Karpas-422 (cell line): ENCODE data around the gene FRY. TPM values are rescaled to one million over a fixed set of nuclear protein-coding genes. Genes with fewer than 3 reads are reported as not detected.

Experiments
- DNase-seq: peaks from one replicate; pipeline ENCODE4 v3.0.0-alpha.2; 2015
- H2AFZ ChIP-seq: fragments of 200-600 bp; sonication (generic); 2 replicates; pipeline ENCODE4 v1.6.1; 2014; ENCODE audit warnings: antibody characterized with exemption, low read length, mixed read lengths
- H3K27ac ChIP-seq: fragments of 200-600 bp; sonication (generic); 2 replicates; pipeline ENCODE4 v1.5.1; 2014; ENCODE audit warnings: mild to moderate bottlenecking, low read length, moderate library complexity
- H3K27me3 ChIP-seq: fragments of 200-600 bp; sonication (generic); 2 replicates; pipeline ENCODE4 v1.6.1; 2014; ENCODE audit warnings: low read length, mixed read lengths
- H3K36me3 ChIP-seq: fragments of 200-600 bp; sonication (generic); 2 replicates; pipeline ENCODE4 v1.6.1; 2014; ENCODE audit warnings: low read length, mixed read lengths; ENCODE audit not compliant: insufficient read depth
- H3K4me1 ChIP-seq: fragments of 200-600 bp; sonication (generic); 2 replicates; pipeline ENCODE4 v1.6.1; 2014; ENCODE audit warnings: mild to moderate bottlenecking, low read length, mixed read lengths
- H3K4me2 ChIP-seq: fragments of 200-600 bp; sonication (generic); 2 replicates; pipeline ENCODE4 v1.6.1; 2014; ENCODE audit warnings: low read length, low read depth, mild to moderate bottlenecking; ENCODE audit not compliant: poor library complexity, severe bottlenecking
- H3K4me3 ChIP-seq: fragments of 200-600 bp; sonication (generic); 2 replicates; pipeline ENCODE4 v1.5.1; 2014; ENCODE audit warnings: mild to moderate bottlenecking, antibody characterized with exemption, low read length, mixed read lengths
- H3K79me2 ChIP-seq: fragments of 200-600 bp; sonication (generic); 2 replicates; pipeline ENCODE4 v1.6.1; 2014; ENCODE audit warnings: mild to moderate bottlenecking, low read length, mixed read lengths
- H3K9ac ChIP-seq: fragments of 200-600 bp; sonication (generic); 2 replicates; pipeline ENCODE4 v1.6.0; 2014; ENCODE audit warnings: low read length
- H3K9me2 ChIP-seq: fragments of 200-600 bp; sonication (generic), shearing (Covaris generic); replicated peaks from 2 replicates; pipeline ENCODE4 v1.6.0; 2014; ENCODE audit warnings: mild to moderate bottlenecking, low read length, moderate library complexity; ENCODE audit not compliant: insufficient read depth
- H3K9me3 ChIP-seq: fragments of 300-700, 200-600 bp; sonication (generic); 2 replicates; pipeline ENCODE4 v1.6.1; 2014; ENCODE audit warnings: low read length, mixed read lengths
- H4K20me1 ChIP-seq: fragments of 200-600 bp; sonication (generic); 2 replicates; pipeline ENCODE4 v1.6.1; 2014; ENCODE audit warnings: mild to moderate bottlenecking, antibody characterized with exemption, low read length, low read depth; ENCODE audit not compliant: insufficient read depth
- total RNA-seq: library from RNA; depleted of rRNA; stranded (reverse); fragments of >200 nt; shearing (Covaris generic); gene quantifications from 2 replicates; pipeline ENCODE4 v1.2.3, GENCODE V29; 2014; ENCODE audit warnings: low replicate concordance

The FRY gene
- total RNA-seq, 1 experiment from 2014 or later, result 1.6 TPM

DNA sequence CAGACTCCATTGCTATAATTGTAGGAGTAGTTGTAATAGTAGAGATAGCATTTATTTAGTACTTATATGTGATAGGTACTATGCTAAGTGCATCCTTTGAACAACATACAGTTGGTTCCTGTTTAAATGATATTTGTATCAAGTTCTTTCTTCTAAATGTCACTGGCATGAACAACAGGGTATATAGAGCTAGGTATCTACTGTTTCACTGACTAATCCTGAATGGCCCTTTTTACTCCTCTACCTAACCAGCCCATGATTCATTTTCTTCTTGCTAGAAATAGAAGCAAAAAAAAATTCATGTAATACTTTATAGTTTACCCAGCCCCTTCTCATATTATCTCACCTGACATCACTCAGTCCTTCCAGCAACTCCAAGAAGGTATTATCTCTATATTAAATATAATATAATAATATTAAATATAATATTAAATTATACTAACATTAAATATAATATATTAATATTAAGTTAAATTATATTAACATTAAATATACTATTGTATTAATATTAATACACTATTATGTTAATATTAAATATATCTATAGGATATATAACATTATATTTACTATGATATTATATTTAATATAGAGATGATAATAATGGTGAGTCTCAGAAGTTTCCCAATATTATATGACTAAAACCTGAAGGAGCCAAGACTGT lies 74.2 kb downstream of the FRY start:
- H3K9me2 ChIP-seq, result no peaks in the 10 kb centered on the region
- H3K4me1 ChIP-seq, result no peaks in the 10 kb centered on the region
- H2AFZ ChIP-seq, result no peak overlapping the region
- H3K9ac ChIP-seq, result no peak overlapping the region
- H3K9me3 ChIP-seq, result no peaks in the 10 kb centered on the region
- H3K27ac ChIP-seq, result no peak overlapping the region
- no peak overlapping the region for H3K4me3 ChIP-seq
- no peaks in the 10 kb centered on the region for H3K36me3 ChIP-seq
- no peaks in the 10 kb centered on the region for H3K79me2 ChIP-seq
- H3K27me3 ChIP-seq, result no peaks in the 10 kb centered on the region
- no peak overlapping the region for H3K4me2 ChIP-seq
- H4K20me1 ChIP-seq, result no peaks in the 10 kb centered on the region
- DNase-seq, result no peak

DNA sequence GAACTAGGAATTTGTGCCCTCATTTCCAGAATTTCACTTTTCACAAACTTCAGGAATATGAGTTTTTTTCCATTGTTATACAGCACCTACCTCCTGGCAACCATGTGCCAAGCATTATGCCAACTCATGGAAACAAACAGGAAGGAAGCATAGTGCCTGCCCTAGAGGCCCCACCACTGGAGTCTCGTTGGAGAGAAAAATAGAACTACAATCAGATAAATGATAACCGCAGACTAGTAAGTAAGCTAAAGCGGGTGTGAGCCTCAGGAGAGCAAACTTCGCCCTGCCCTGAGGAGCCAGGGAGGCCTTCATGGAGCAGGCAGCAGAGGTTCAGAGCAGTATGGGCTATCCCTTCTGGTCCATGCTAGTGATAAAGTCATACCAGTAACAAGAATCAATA lies 75.9 kb downstream of the FRY start:
- Histone ChIP-seq H3K4me1 (no peaks in the 10 kb centered on the region), H3K36me3 (no peaks in the 10 kb centered on the region), H3K79me2 (no peaks in the 10 kb centered on the region), H3K9ac (no peak overlapping the region), H2AFZ (no peak overlapping the region), H3K27me3 (no peaks in the 10 kb centered on the region), H3K27ac (no peak overlapping the region), H3K9me2 (no peaks in the 10 kb centered on the region), H4K20me1 (no peaks in the 10 kb centered on the region), H3K4me3 (no peak overlapping the region), H3K9me3 (no peaks in the 10 kb centered on the region), H3K4me2 (no peak overlapping the region)
- DNase-seq, result no peak

DNA sequence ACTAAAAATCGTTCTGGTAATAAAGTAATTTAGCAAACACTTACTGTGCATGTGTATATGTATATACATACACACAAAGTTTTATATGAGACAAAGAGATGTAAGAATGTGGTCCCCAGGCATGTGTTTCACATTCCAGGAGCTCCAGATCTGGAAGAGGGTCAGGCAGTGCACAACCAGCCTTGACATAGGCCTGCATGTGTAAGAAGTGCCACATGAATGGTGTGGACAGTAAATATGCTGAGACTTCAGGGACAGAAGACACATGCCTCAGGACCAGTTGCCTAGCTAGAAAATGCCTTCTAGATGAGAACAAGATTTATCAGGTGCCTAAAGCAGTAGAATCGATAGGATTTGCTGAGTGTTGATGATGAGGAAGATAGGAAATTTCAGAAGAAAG lies 76.4 kb downstream of the FRY start:
- Histone ChIP-seq H2AFZ (no peak overlapping the region), H3K27me3 (no peaks in the 10 kb centered on the region), H3K9me3 (no peaks in the 10 kb centered on the region), H4K20me1 (no peaks in the 10 kb centered on the region), H3K4me3 (no peak overlapping the region), H3K79me2 (no peaks in the 10 kb centered on the region), H3K9ac (no peak overlapping the region), H3K9me2 (no peaks in the 10 kb centered on the region), H3K4me1 (no peaks in the 10 kb centered on the region), H3K27ac (no peak overlapping the region), H3K4me2 (no peak overlapping the region), H3K36me3 (no peaks in the 10 kb centered on the region)
- DNase-seq, result no peak

DNA sequence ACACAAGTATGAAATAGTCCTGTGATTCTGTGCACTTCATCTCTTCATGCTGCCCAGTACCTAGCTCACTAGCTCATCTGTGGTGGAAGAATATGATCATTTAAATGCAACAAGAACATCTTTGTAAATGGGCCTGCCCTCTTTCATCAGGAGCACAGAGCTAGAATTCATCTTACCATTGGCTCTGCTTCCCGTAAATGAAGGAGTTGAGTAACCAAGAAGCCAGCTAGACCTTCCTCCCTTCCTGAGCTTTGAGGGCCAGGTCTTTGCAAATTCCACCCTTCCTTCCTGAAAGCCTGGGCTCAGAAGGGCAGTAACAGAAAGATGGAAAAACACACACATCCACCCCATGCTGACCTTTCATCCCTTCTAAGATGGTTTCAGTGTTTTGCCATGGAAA lies 82.0 kb downstream of the FRY start:
- Histone ChIP-seq H3K79me2 (no peaks in the 10 kb centered on the region), H4K20me1 (no peaks in the 10 kb centered on the region), H3K4me2 (no peak overlapping the region), H3K4me1 (no peaks in the 10 kb centered on the region), H3K27me3 (no peaks in the 10 kb centered on the region), H3K27ac (no peak overlapping the region), H3K9ac (no peak overlapping the region), H3K9me2 (no peaks in the 10 kb centered on the region), H3K4me3 (no peak overlapping the region), H2AFZ (no peak overlapping the region), H3K36me3 (no peaks in the 10 kb centered on the region), H3K9me3 (no peaks in the 10 kb centered on the region)
- no peak for DNase-seq

DNA sequence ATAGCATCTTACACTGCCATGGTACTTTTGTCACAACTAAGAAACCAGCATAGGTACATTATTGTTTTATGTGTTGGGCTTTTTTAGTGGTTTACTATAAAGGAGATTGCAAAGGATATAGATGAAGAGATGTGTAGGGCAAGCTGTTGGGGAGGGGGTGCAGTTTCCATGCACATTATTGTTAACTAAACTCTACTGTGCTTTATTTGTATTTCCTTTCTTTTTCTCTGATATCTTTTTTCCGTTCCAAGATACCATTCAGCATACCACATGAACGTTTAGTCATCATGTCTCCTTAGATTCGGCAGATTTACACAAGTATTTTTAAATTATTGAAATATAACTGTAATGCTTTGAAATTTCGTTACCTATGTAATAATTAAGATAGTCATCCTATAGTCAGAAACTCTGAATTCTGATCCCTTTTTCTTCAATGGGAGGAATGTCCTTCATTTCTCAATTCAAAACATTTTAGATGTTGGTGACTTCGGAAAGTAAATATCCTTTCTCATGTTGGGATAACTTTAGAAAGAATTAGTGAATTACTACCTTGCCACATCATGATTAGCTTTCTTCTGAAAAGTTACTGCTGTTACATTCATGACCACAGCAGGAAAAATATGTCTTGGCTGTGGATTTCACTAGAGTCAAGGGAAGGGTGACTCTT lies 82.8 kb downstream of the FRY start:
- H3K4me3 ChIP-seq, result no peak overlapping the region

DNA sequence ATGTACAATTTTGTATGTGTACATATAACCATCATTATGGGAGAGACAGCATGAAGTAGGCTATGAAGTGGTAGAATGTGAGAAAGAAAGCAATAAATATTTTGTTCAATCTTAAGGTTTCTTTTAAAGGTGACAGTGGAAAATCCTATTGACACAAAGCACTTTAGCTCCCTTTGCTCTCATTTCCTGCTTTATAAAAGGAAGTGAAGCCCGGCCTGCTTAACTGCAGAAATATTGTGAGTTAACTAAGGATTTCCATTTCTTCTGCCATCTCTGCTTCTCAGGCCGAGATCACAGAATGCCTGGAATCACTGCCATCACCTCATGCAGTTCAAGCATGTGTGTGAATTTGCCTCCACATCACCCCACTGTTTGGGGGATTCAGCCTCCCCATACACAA lies 83.5 kb downstream of the FRY start:
- H3K4me3 ChIP-seq, result no peak overlapping the region
- H3K27ac ChIP-seq, result no peak overlapping the region
- H3K9me2 ChIP-seq, result no peaks in the 10 kb centered on the region
- no peaks in the 10 kb centered on the region for H3K27me3 ChIP-seq
- no peaks in the 10 kb centered on the region for H3K9me3 ChIP-seq
- no peak for DNase-seq
- no peak overlapping the region for H3K4me2 ChIP-seq
- no peaks in the 10 kb centered on the region for H3K79me2 ChIP-seq
- no peak overlapping the region for H2AFZ ChIP-seq
- no peaks in the 10 kb centered on the region for H3K36me3 ChIP-seq
- no peak overlapping the region for H3K9ac ChIP-seq
- no peaks in the 10 kb centered on the region for H4K20me1 ChIP-seq
- no peaks in the 10 kb centered on the region for H3K4me1 ChIP-seq

More for the DNA sequence above, 82.8 kb downstream of the FRY start:
- Histone ChIP-seq H3K36me3 (no peaks in the 10 kb centered on the region), H2AFZ (no peak overlapping the region), H3K4me1 (no peaks in the 10 kb centered on the region), H3K9me2 (no peaks in the 10 kb centered on the region), H3K4me2 (no peak overlapping the region), H3K9me3 (no peaks in the 10 kb centered on the region), H3K9ac (no peak overlapping the region), H3K79me2 (no peaks in the 10 kb centered on the region), H3K27ac (no peak overlapping the region), H3K27me3 (no peaks in the 10 kb centered on the region), H4K20me1 (no peaks in the 10 kb centered on the region)
- DNase-seq, result no peak

DNA sequence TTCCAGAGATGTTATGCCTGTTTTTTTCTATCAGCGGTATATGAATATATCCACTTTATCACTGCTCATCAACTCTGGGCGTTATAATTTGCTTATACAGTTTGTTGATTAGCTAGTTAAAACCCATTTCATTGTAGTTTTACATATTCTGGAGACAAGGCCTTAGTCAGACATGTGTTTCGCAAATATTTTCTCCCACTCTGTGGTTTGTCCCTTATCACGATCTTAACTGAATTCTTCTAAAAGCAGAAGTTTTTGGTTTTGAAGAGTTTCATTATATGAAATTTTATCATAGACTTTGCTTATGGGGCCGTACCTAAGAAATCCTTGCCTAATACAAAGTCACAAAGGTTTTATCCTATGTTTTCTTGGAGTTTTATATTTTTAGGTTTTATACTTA lies 84.6 kb downstream of the FRY start:
- Histone ChIP-seq H3K4me2 (no peak overlapping the region), H3K27me3 (no peaks in the 10 kb centered on the region), H3K79me2 (no peaks in the 10 kb centered on the region), H3K36me3 (no peaks in the 10 kb centered on the region), H2AFZ (no peak overlapping the region), H3K4me1 (no peaks in the 10 kb centered on the region), H4K20me1 (no peaks in the 10 kb centered on the region), H3K9me2 (no peaks in the 10 kb centered on the region), H3K4me3 (no peak overlapping the region), H3K9me3 (no peaks in the 10 kb centered on the region), H3K27ac (no peak overlapping the region), H3K9ac (no peak overlapping the region)
- DNase-seq, result no peak

DNA sequence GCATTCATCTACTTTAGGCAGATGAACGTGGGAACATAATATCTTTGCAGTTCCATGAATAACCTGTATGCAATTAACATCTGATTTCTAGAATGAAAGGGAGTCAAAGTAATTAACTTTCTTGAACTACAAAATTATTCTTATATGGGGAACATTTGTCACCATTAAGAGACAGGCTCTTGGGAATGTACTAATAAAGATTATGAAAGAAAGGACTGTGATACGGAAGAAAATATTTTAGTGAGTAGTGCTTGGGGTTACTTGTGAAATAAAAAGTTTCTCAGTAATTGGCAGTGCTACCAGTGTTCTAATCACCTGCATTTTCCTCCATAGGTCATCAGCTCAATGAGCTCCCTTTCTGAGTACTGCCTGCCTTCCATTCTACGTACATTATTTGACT lies 85.4 kb downstream of the FRY start:
- no peak overlapping the region for H3K4me3 ChIP-seq
- H3K4me2 ChIP-seq, result no peak overlapping the region
- no peak overlapping the region for H3K27ac ChIP-seq
- H2AFZ ChIP-seq, result no peak overlapping the region
- H3K9me3 ChIP-seq, result no peaks in the 10 kb centered on the region
- H3K4me1 ChIP-seq, result no peaks in the 10 kb centered on the region
- no peaks in the 10 kb centered on the region for H3K36me3 ChIP-seq
- H3K9ac ChIP-seq, result no peak overlapping the region
- no peak for DNase-seq
- no peaks in the 10 kb centered on the region for H3K27me3 ChIP-seq
- no peaks in the 10 kb centered on the region for H3K9me2 ChIP-seq
- no peaks in the 10 kb centered on the region for H3K79me2 ChIP-seq
- no peaks in the 10 kb centered on the region for H4K20me1 ChIP-seq
